Mesenchymal stem cell (in vitro differentiated cells and primary cell): ENCODE measurements around the gene SLC10A3.
A peak's percentile ranks its signal among the peaks of the same experiment; 100 is the strongest.
"Not testable (repeated sequence)": the region's sequence is repeated elsewhere in the genome, so short reads cannot be mapped to it uniquely, and the experiment has no call there.

Source experiments
- DNase-seq: peaks from one replicate; pipeline ENCODE4 v3.0.0-alpha.2; 2013
- H2AFZ ChIP-seq: one replicate; pipeline ENCODE4 v1.6.1; 2013; ENCODE audit warnings: low read depth, mild to moderate bottlenecking, control low read depth, inconsistent platforms, low read length, moderate library complexity
- H2AK5ac ChIP-seq: 2 replicates; pipeline ENCODE4 v1.6.1; 2013; ENCODE audit warnings: low read length, moderate library complexity, mild to moderate bottlenecking, inconsistent platforms; ENCODE audit not compliant: severe bottlenecking
- H2BK120ac ChIP-seq: one replicate; pipeline ENCODE4 v1.6.1; 2013; ENCODE audit warnings: low read depth, mild to moderate bottlenecking, inconsistent platforms, low read length, moderate library complexity
- H2BK12ac ChIP-seq, 2 experiments: one replicate each; pipeline ENCODE4 v1.6.1; 2013; ENCODE audit warnings: inconsistent platforms in 2 of 2, low read length in 2 of 2, mild to moderate bottlenecking in 2 of 2, moderate library complexity in 2 of 2, control low read depth in 1 of 2
- H2BK15ac ChIP-seq: one replicate; pipeline ENCODE4 v1.6.1; 2013; ENCODE audit warnings: mild to moderate bottlenecking, low read depth, inconsistent platforms; ENCODE audit not compliant: poor library complexity, severe bottlenecking
- H2BK5ac ChIP-seq: 2 replicates; pipeline ENCODE4 v1.6.1; 2013; ENCODE audit warnings: low read depth, mild to moderate bottlenecking, low read length, control low read depth, inconsistent platforms; ENCODE audit not compliant: poor library complexity, severe bottlenecking
- H3K14ac ChIP-seq, 2 experiments: one replicate each; pipeline ENCODE4 v1.6.1; 2013; ENCODE audit warnings: inconsistent platforms in 2 of 2, low read length in 2 of 2, control low read depth in 1 of 2, mild to moderate bottlenecking in 1 of 2, moderate library complexity in 1 of 2
- H3K18ac ChIP-seq, 2 experiments: one replicate each; pipeline ENCODE4 v1.6.1; 2013; ENCODE audit warnings: inconsistent platforms in 2 of 2, low read length in 2 of 2, control low read depth in 1 of 2, low read depth in 1 of 2, mild to moderate bottlenecking in 1 of 2
- H3K23ac ChIP-seq, 2 experiments: one replicate each; pipeline ENCODE4 v1.6.1; 2013; ENCODE audit warnings: inconsistent platforms in 2 of 2, low read length in 2 of 2, mild to moderate bottlenecking in 2 of 2, moderate library complexity in 2 of 2, control low read depth in 1 of 2
- H3K27ac ChIP-seq: 2 replicates; pipeline ENCODE4 v1.5.1; 2013; ENCODE audit warnings: mild to moderate bottlenecking, moderate library complexity, low read length, control low read depth, inconsistent platforms; ENCODE audit not compliant: poor library complexity, severe bottlenecking
- H3K27me3 ChIP-seq, 2 experiments: 2 replicates each; pipeline versions ENCODE4 v1.6.1 to v1.7.0; 2013; ENCODE audit warnings: low read length in 2 of 2, mild to moderate bottlenecking in 2 of 2, moderate library complexity in 2 of 2, control low read depth in 1 of 2, inconsistent platforms in 1 of 2; ENCODE audit not compliant: control insufficient read depth in 1 of 2, insufficient read depth in 1 of 2
- H3K36me3 ChIP-seq, 2 experiments: 2 replicates each; pipeline versions ENCODE4 v1.6.1 to v1.7.0; 2013; ENCODE audit warnings: low read length in 2 of 2, control low read depth in 1 of 2, inconsistent platforms in 1 of 2, low read depth in 1 of 2, mild to moderate bottlenecking in 1 of 2; ENCODE audit not compliant: insufficient read depth in 2 of 2, control insufficient read depth in 1 of 2
- H3K4ac ChIP-seq, 2 experiments: one replicate each; pipeline ENCODE4 v1.6.1; 2013; ENCODE audit warnings: inconsistent platforms in 2 of 2, low read length in 2 of 2, mild to moderate bottlenecking in 2 of 2, moderate library complexity in 2 of 2, control low read depth in 1 of 2, low read depth in 1 of 2
- H3K4me1 ChIP-seq: 2 replicates; pipeline ENCODE4 v1.6.1; 2013; ENCODE audit warnings: low read depth, low read length, control low read depth; ENCODE audit not compliant: control insufficient read depth, insufficient read depth
- H3K4me2 ChIP-seq: 2 replicates; pipeline ENCODE4 v1.6.1; 2013; ENCODE audit warnings: low read length, mild to moderate bottlenecking, inconsistent platforms; ENCODE audit not compliant: poor library complexity, severe bottlenecking
- H3K4me3 ChIP-seq, 2 experiments: 2 replicates each; pipeline versions ENCODE4 v1.5.1 to v1.7.0; 2013; ENCODE audit warnings: low read length in 2 of 2, mild to moderate bottlenecking in 2 of 2, control low read depth in 1 of 2, low read depth in 1 of 2; ENCODE audit not compliant: insufficient read depth in 1 of 2
- H3K79me1 ChIP-seq: replicated peaks from 2 replicates; pipeline ENCODE4 v1.6.1; 2013; ENCODE audit warnings: mild to moderate bottlenecking, control low read depth, low read length, inconsistent platforms; ENCODE audit not compliant: poor library complexity, severe bottlenecking
- H3K9ac ChIP-seq: 2 replicates; pipeline ENCODE4 v1.7.0; 2013; ENCODE audit warnings: mild to moderate bottlenecking, low read length, moderate library complexity
- H3K9me3 ChIP-seq: 2 replicates; pipeline ENCODE4 v1.7.0; 2013; ENCODE audit warnings: mild to moderate bottlenecking, low read length; ENCODE audit not compliant: control insufficient read depth
- H4K8ac ChIP-seq: one replicate; pipeline ENCODE4 v1.6.1; 2013; ENCODE audit warnings: inconsistent platforms, mild to moderate bottlenecking, low read length, moderate library complexity
- H4K91ac ChIP-seq: one replicate; pipeline ENCODE4 v1.6.1; 2013; ENCODE audit warnings: mild to moderate bottlenecking, low read length, inconsistent platforms
- WGBS: methylation state at CpG from one replicate; pipeline ENCODE4 v1.1.7; 2013; ENCODE audit warnings: mixed read lengths; 5-methylcytosine and 5-hydroxymethylcytosine counted together

Gene SLC10A3

GRCh38 chrX:154496591-154497137, 6.2 kb upstream of the SLC10A3 start:
- not testable (repeated sequence) for H3K23ac ChIP-seq, H2AFZ ChIP-seq, H3K27ac ChIP-seq, DNase-seq, H3K36me3 ChIP-seq, H3K4ac ChIP-seq, H2BK12ac ChIP-seq, H2BK15ac ChIP-seq, H3K4me1 ChIP-seq, H2AK5ac ChIP-seq, H3K9me3 ChIP-seq, H3K79me1 ChIP-seq, H3K14ac ChIP-seq, H3K18ac ChIP-seq, H2BK5ac ChIP-seq, H3K27me3 ChIP-seq, H4K91ac ChIP-seq, H2BK120ac ChIP-seq, H3K4me3 ChIP-seq, H3K9ac ChIP-seq, H4K8ac ChIP-seq, H3K4me2 ChIP-seq
- 94% methylated on average over 2 of the region's 4 CpGs for WGBS

DNA sequence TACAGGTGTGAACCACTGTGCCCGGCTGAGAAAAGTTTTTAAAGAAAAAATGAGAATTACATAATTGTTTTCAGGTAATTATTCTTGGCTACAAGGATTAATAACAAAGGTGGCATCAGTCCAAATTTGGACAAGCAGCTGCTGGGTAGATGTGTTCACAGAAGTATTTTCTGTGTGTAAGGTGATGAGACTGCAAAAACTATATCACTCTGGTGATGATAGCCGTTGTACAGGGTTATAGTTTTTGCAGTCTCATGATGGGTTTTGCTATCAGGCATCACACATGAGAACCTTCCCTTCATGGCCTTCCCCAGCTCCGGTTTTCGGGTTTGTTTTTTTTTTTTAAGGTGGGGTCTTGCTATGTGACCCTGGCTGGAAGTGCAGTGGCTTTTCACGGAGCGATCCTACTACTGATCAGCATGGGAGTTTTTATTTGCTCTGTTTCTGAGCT, 5.1 kb upstream of the SLC10A3 start:
- Histone ChIP-seq H2AK5ac (no peak overlapping the region), H3K4me2 (no peak overlapping the region), H3K4me3 (no peak overlapping the region), H2BK120ac (no peak overlapping the region), H3K9ac (no peak overlapping the region), H3K79me1 (no peaks in the 10 kb centered on the region), H3K4me1 (no peaks in the 10 kb centered on the region), H3K9me3 (no peaks in the 10 kb centered on the region), H3K27ac (no peak overlapping the region), H3K14ac (no peak overlapping the region), H3K36me3 (no peaks in the 10 kb centered on the region), H3K27me3 (peaks cover 0 to 5% of the 10 kb centered on the region in 2 experiments), H2BK5ac (no peak overlapping the region), H4K8ac (no peak overlapping the region), H2AFZ (no peak overlapping the region), H3K18ac (no peak overlapping the region), H3K4ac (no peak overlapping the region), H2BK15ac (no peak overlapping the region), H2BK12ac (no peak overlapping the region), H4K91ac (no peak overlapping the region), H3K23ac (no peak overlapping the region)
- 67% methylated on average over 3 of the region's 6 CpGs for WGBS
- DNase-seq, result no peak

GRCh38 chrX:154494715-154495114, 4.3 kb upstream of the SLC10A3 start:
- Histone ChIP-seq H4K8ac (no peak overlapping the region), H3K14ac (no peak overlapping the region), H3K23ac (no peak overlapping the region), H2BK5ac (no peak overlapping the region), H3K4me2 (no peak overlapping the region), H2AK5ac (no peak overlapping the region), H4K91ac (no peak overlapping the region), H2BK15ac (no peak overlapping the region), H3K9ac (no peak overlapping the region), H3K4me1 (no peaks in the 10 kb centered on the region), H2BK12ac (no peak overlapping the region), H3K4me3 (no peak overlapping the region), H3K79me1 (no peaks in the 10 kb centered on the region), H2BK120ac (no peak overlapping the region), H2AFZ (no peak overlapping the region), H3K27me3 (peaks cover 0 to 5% of the 10 kb centered on the region in 2 experiments), H3K4ac (no peak overlapping the region), H3K36me3 (no peaks in the 10 kb centered on the region), H3K9me3 (no peaks in the 10 kb centered on the region), H3K18ac (no peak overlapping the region), H3K27ac (no peak overlapping the region)
- no peak for DNase-seq
- 77% methylated on average over 3 of the region's 3 CpGs for WGBS

DNA sequence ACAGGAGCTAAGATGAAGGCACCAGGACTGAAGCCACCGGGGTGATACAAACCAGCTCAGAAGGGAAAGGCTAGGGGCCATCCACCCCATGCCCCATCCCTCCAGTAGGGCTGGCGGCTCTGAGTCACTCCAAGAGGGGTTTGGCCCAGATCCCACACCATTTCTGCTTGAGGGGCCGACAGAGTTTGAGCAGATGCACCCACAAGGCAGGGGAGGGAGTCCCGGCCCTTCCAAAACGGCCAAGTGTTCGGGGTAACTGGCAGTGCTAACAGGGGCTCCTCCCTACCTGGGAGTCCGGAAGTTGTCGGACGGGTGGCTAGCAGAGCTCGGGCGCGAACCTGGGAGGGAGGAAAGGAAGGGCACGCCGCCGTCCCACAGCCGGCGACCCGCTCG, 412 bp downstream of the SLC10A3 start:
- Histone ChIP-seq H3K4ac (peak overlapping the region; percentile 67 to 95), H3K18ac (peak overlapping the region; percentile 54 to 88), H3K4me2 (peak overlapping the region; percentile 82), H3K36me3 (peaks cover 18 to 23% of the 10 kb centered on the region in 2 experiments), H3K23ac (no peak overlapping the region), H3K9me3 (no peaks in the 10 kb centered on the region), H2BK5ac (no peak overlapping the region), H3K27ac (peak overlapping the region; percentile 49), H4K8ac (no peak overlapping the region), H3K9ac (peak overlapping the region; percentile 85), H2BK15ac (peak overlapping the region; percentile 90), H2AK5ac (no peak overlapping the region), H3K14ac (peak overlapping the region in 1 of 2 experiments; percentile 15), H3K4me1 (peaks cover 19% of the 10 kb centered on the region), H2AFZ (no peak overlapping the region), H2BK12ac (peak overlapping the region in 1 of 2 experiments; percentile 54), H3K79me1 (peaks cover 7% of the 10 kb centered on the region), H4K91ac (peak overlapping the region; percentile 75), H2BK120ac (no peak overlapping the region), H3K4me3 (peak overlapping the region; percentile 65 to 82), H3K27me3 (peaks cover 0 to 5% of the 10 kb centered on the region in 2 experiments)
- DNase-seq, result peak; percentile 64
- 5% methylated on average over 6 of the region's 19 CpGs for WGBS
